ENCODE data around the gene TLX1. TPM values are rescaled to one million over a fixed set of nuclear protein-coding genes. Genes with fewer than 3 reads are reported as not detected.

The TLX1 gene
- total and polyA plus RNA-seq, 9 donors = not detected

- H3K27me3 ChIP-seq = no peaks in the 10 kb centered on the region
- WGBS, 3 donors = 80 to 86% (median 86%) methylated on average over 3 of the region's 3 CpGs
- H3K4me1 ChIP-seq (ENCODE audit: insufficient read depth) = peaks cover 2% of the 10 kb centered on the region
- intact Hi-C loops (cut with DNase I) = no loop called here
- H3K27ac ChIP-seq = no peak overlapping the region
- no peaks in the 10 kb centered on the region for H3K36me3 ChIP-seq
- no peak overlapping the region for H3K4me3 ChIP-seq
- TF ChIP-seq POLR2A (IDR thresholded peaks at IDR 0.05) = no peak
- TF ChIP-seq EP300 (IDR thresholded peaks at IDR 0.05) = no peak
- TF ChIP-seq CTCF (IDR thresholded peaks at IDR 0.05) = no peak
- no peak for DNase-seq
- no peaks in the 10 kb centered on the region for H3K9me3 ChIP-seq
Observed at GRCh38 chr10:101165736-101166135, 34.6 kb downstream of the TLX1 start.

- H3K9me3 ChIP-seq = no peaks in the 10 kb centered on the region
- WGBS, 3 donors = 79 to 91% (median 87%) methylated on average over 2 of the region's 2 CpGs
- no peak overlapping the region for H3K4me3 ChIP-seq
- intact Hi-C loops (cut with DNase I) = no loop called here
- no peak for DNase-seq
- peaks cover 2% of the 10 kb centered on the region for H3K4me1 ChIP-seq (ENCODE audit: insufficient read depth)
- TF ChIP-seq POLR2A (IDR thresholded peaks at IDR 0.05) = no peak
- TF ChIP-seq CTCF (IDR thresholded peaks at IDR 0.05) = no peak
- TF ChIP-seq EP300 (IDR thresholded peaks at IDR 0.05) = no peak
- no peaks in the 10 kb centered on the region for H3K36me3 ChIP-seq
- H3K27me3 ChIP-seq = no peaks in the 10 kb centered on the region
- no peak overlapping the region for H3K27ac ChIP-seq
Observed at GRCh38 chr10:101166430-101166829, 35.3 kb downstream of the TLX1 start.

- Histone ChIP-seq H3K4me3 (no peak overlapping the region), H3K27me3 (no peaks in the 10 kb centered on the region), H3K4me1 (ENCODE audit: insufficient read depth) (no peaks in the 10 kb centered on the region), H3K36me3 (no peaks in the 10 kb centered on the region), H3K9me3 (no peaks in the 10 kb centered on the region), H3K27ac (no peak overlapping the region)
- TF ChIP-seq CTCF (IDR thresholded peaks at IDR 0.05) (no peak), POLR2A (IDR thresholded peaks at IDR 0.05) (no peak), EP300 (IDR thresholded peaks at IDR 0.05) (no peak)
- intact Hi-C loops (cut with DNase I) = no loop called here
- DNase-seq = no peak
- WGBS, 3 donors = 60 to 72% (median 70%) methylated on average over 2 of the region's 2 CpGs
Observed at GRCh38 chr10:101172741-101173140, 41.6 kb downstream of the TLX1 start.

GRCh38 chr10:101174319-101174718 is 43.2 kb downstream of the TLX1 start:
- WGBS, 3 donors = 84 to 95% (median 88%) methylated on average over 2 of the region's 2 CpGs

More at GRCh38 chr10:101174319-101174718, 43.2 kb downstream of the TLX1 start:
- TF ChIP-seq POLR2A (IDR thresholded peaks at IDR 0.05) = no peak
- TF ChIP-seq CTCF (IDR thresholded peaks at IDR 0.05) = no peak
- TF ChIP-seq EP300 (IDR thresholded peaks at IDR 0.05) = no peak
- H3K4me1 ChIP-seq (ENCODE audit: insufficient read depth) = no peaks in the 10 kb centered on the region
- no peak overlapping the region for H3K4me3 ChIP-seq
- H3K27me3 ChIP-seq = no peaks in the 10 kb centered on the region
- DNase-seq = no peak
- intact Hi-C loops (cut with DNase I) = no loop called here
- no peak overlapping the region for H3K27ac ChIP-seq
- no peaks in the 10 kb centered on the region for H3K36me3 ChIP-seq
- no peaks in the 10 kb centered on the region for H3K9me3 ChIP-seq

Data from ovary (tissue), 9 donors.